ENCODE measurements around the gene SLC35A5. TPM values are rescaled to one million over a fixed set of nuclear protein-coding genes. Genes with fewer than 3 reads are reported as not detected.

SLC35A5 gene
- total and polyA plus RNA-seq, 11 donors: 4.2 to 28.8 (median 17.7) TPM

- Histone ChIP-seq H3K27me3 (no peaks in the 10 kb centered on the region), H3K27ac (peak overlapping the region in 6 of 12 donors; percentile 1 to 62 (median 46)), H3K4me3 (no peak overlapping the region), H3K9me3 (no peaks in the 10 kb centered on the region), H3K36me3 (peaks cover 0 to 54% (median 0%) of the 10 kb centered on the region in 9 donors), H3K4me1 (peaks cover 0 to 42% (median 0%) of the 10 kb centered on the region in 12 donors)
- DNase-seq: no peak
- 28 to 57% (median 55%) methylated on average over 1 of the region's 1 CpG for WGBS, 4 donors
- intact Hi-C loops (cut with DNase I): no loop called here
- no peak for TF ChIP-seq CTCF (IDR thresholded peaks at IDR 0.05)
- no peak for TF ChIP-seq POLR2A (IDR thresholded peaks at IDR 0.05)
- ATAC-seq: no peak
Measured at GRCh38 chr3:112627919-112628466, 66.1 kb downstream of the SLC35A5 start.

- peak overlapping the region in 6 of 12 donors; percentile 1 to 33 (median 21) for H3K27ac ChIP-seq
- no peak for TF ChIP-seq POLR2A (IDR thresholded peaks at IDR 0.05)
- no peak for TF ChIP-seq CTCF (IDR thresholded peaks at IDR 0.05)
- H3K4me3 ChIP-seq: peak overlapping the region in 1 of 12 donors; percentile 7
- peaks cover 0 to 39% (median 0%) of the 10 kb centered on the region in 9 donors for H3K36me3 ChIP-seq
- peaks cover 0 to 42% (median 1%) of the 10 kb centered on the region in 12 donors for H3K4me1 ChIP-seq
- intact Hi-C loops (cut with DNase I): no loop called here
- peak in 3 of 5 donors; percentile 50 to 69 (median 69) for DNase-seq
- H3K9me3 ChIP-seq: no peaks in the 10 kb centered on the region
- WGBS, 4 donors: 43 to 53% (median 48%) methylated on average over 7 of the region's 7 CpGs
- no peaks in the 10 kb centered on the region for H3K27me3 ChIP-seq
- ATAC-seq: peak; percentile 63 to 93 (median 85)
Measured at GRCh38 chr3:112629425-112629824, 67.6 kb downstream of the SLC35A5 start.

- no peaks in the 10 kb centered on the region for H3K9me3 ChIP-seq
- TF ChIP-seq CTCF (IDR thresholded peaks at IDR 0.05) (no peak), POLR2A (IDR thresholded peaks at IDR 0.05) (no peak)
- intact Hi-C loops (cut with DNase I): no loop called here
- peaks cover 0 to 31% (median 0%) of the 10 kb centered on the region in 9 donors for H3K36me3 ChIP-seq
- peaks cover 0 to 38% (median 4%) of the 10 kb centered on the region in 12 donors for H3K4me1 ChIP-seq
- H3K27me3 ChIP-seq: no peaks in the 10 kb centered on the region
- DNase-seq (no peak), ATAC-seq (no peak)
- H3K4me3 ChIP-seq: peak overlapping the region in 3 of 12 donors; percentile 2 to 68 (median 65)
- H3K27ac ChIP-seq: peak overlapping the region in 1 of 12 donors; percentile 29
- 90 to 97% (median 96%) methylated on average over 3 of the region's 3 CpGs for WGBS, 4 donors
Measured at GRCh38 chr3:112631257-112631656, 69.4 kb downstream of the SLC35A5 start.

GRCh38 chr3:112632596-112632995 lies 70.8 kb downstream of the SLC35A5 start:
- Histone ChIP-seq H3K4me1 (peaks cover 0 to 26% (median 4%) of the 10 kb centered on the region in 12 donors), H3K27ac (peak overlapping the region in 3 of 12 donors; percentile 26 to 82 (median 34)), H3K27me3 (no peaks in the 10 kb centered on the region), H3K4me3 (peak overlapping the region in 7 of 12 donors; percentile 3 to 68 (median 58)), H3K9me3 (no peaks in the 10 kb centered on the region), H3K36me3 (peaks cover 0 to 27% (median 0%) of the 10 kb centered on the region in 9 donors)
- no peak for ATAC-seq
- no peak for DNase-seq
- no peak for TF ChIP-seq POLR2A (IDR thresholded peaks at IDR 0.05)
- TF ChIP-seq CTCF (IDR thresholded peaks at IDR 0.05): no peak
- intact Hi-C loops (cut with DNase I): no loop called here
- WGBS, 4 donors: 41 to 55% (median 43%) methylated on average over 4 of the region's 4 CpGs
